Activated CD8-positive, alpha-beta T cell treated with anti-CD3 and anti-CD28 coated beads for 36 hours (primary cell): Measurements from ENCODE around the gene TIMP2. TPM values are rescaled to one million over a fixed set of nuclear protein-coding genes. Genes with fewer than 3 reads are reported as not detected.

ENCODE experiments used
- ATAC-seq: fragments of 200-7000 bp; cut with Tn5 transposase; one replicate; pipeline ENCODE4 v1.10.0; 2021; ENCODE audit warnings: mild to moderate bottlenecking, moderate library complexity
- CTCF ChIA-PET: fragments of 350-600 bp; sonication (Branson Sonifier 250); formaldehyde crosslinking; loops from one replicate; lab custom pipeline; 2021; ENCODE audit warnings: antibody characterized with exemption; lab: Charles Lee
- POLR2A ChIA-PET: fragments of 350-600 bp; sonication (Branson Sonifier 250); formaldehyde crosslinking; loops from one replicate; lab custom pipeline; 2021; ENCODE audit warnings: antibody characterized with exemption; lab: Charles Lee
- DNase-seq: peaks from one replicate; pipeline ENCODE4 v3.0.0-alpha.2; 2020
- H3K27ac Mint-ChIP-seq: one replicate; pipeline ENCODE4 v1.8.0; 2021; ENCODE audit warnings: mild to moderate bottlenecking, mixed read lengths
- H3K27me3 Mint-ChIP-seq: one replicate; pipeline ENCODE4 v1.8.0; 2021; ENCODE audit warnings: mixed read lengths
- H3K36me3 Mint-ChIP-seq: one replicate; pipeline ENCODE4 v1.8.0; 2021; ENCODE audit warnings: low read depth, mixed read lengths
- H3K4me1 Mint-ChIP-seq: one replicate; pipeline ENCODE4 v1.8.0; 2021; ENCODE audit warnings: low read depth, mixed read lengths
- H3K4me3 Mint-ChIP-seq: one replicate; pipeline ENCODE4 v1.8.0; 2021; ENCODE audit warnings: mild to moderate bottlenecking, moderate library complexity, mixed read lengths
- H3K9me3 Mint-ChIP-seq: one replicate; pipeline ENCODE4 v1.8.0; 2021; ENCODE audit warnings: mixed read lengths
- intact Hi-C: fragments of 100-400 bp; cut with micrococcal nuclease; formaldehyde crosslinking; loops from one replicate; pipeline ENCODE4 v1.10.0; 2022
- total RNA-seq, 2 experiments: library from RNA; stranded (reverse); gene quantifications; one replicate each; pipeline ENCODE4 v1.2.3, GENCODE V29; 2021
- TF ChIP-seq, protein P1 (sequence below): fragments of 200-600 bp; IDR thresholded peaks from one replicate; pipeline ENCODE4 v1.8.0; 2022; ENCODE audit warnings: antibody characterized with exemption, mild to moderate bottlenecking

The TIMP2 gene
- total RNA-seq, 2 experiments from 2014 or later = 2.4 to 2.5 TPM

DNA sequence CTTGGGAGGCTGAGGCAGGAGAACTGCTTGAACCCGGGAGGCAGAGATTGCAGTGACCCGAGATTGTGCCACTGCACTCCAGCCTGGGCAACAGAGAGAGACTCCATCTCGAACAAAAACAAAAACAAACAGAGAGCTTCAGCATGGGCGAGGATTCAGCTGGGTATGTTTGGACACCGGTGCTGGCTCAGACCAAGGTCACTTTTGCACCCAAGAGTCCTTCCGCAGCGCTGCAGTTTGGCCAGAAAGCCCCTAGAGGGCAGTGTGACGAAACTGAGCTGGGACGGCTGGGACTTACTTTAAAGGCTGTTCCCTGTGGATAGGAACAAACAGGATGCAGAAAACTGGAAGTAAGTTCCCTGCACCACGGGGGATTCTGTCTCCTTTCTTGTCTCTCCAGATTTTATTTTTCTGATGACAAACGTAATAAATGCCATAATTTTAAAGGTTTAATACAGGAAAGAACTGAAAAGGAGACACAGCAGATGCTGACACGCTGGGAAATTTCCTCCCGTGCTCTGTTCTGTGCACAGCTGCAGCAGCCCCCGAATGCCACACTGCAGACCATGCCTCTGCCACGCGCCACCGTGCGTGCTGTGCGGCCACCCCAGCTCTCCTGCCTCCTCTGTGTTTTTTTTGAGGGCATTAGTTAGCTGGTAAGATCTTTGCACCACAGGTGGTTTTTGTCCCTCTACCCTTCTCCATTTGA lies 59.4 kb downstream of the TIMP2 start:
- peak; percentile 86 for ATAC-seq
- POLR2A ChIA-PET = interaction anchor here (0.6 kb wide), 1 partner anchor 62 kb away, joined by 4 read pairs; no protein-coding TSS in a partner anchor
- H3K4me3 Mint-ChIP-seq = no peak overlapping the region
- no peaks in the 10 kb centered on the region for H3K9me3 Mint-ChIP-seq
- peak; percentile 69 for DNase-seq
- intact Hi-C loops = loop anchor here (5.0 kb wide), 1 partner anchor 106 kb away; no protein-coding TSS in a partner anchor
- H3K36me3 Mint-ChIP-seq = no peaks in the 10 kb centered on the region
- CTCF ChIA-PET = interaction anchor here (0.6 to 3.5 kb wide), 35 partner anchors 11 to 444 kb away, joined by 3 to 39 read pairs (median 4); partner anchors contain the start of gene CEP295NL
- H3K4me1 Mint-ChIP-seq = no peaks in the 10 kb centered on the region
- no peaks in the 10 kb centered on the region for H3K27me3 Mint-ChIP-seq
- H3K27ac Mint-ChIP-seq = no peak overlapping the region
- TF ChIP-seq, protein P1, sequence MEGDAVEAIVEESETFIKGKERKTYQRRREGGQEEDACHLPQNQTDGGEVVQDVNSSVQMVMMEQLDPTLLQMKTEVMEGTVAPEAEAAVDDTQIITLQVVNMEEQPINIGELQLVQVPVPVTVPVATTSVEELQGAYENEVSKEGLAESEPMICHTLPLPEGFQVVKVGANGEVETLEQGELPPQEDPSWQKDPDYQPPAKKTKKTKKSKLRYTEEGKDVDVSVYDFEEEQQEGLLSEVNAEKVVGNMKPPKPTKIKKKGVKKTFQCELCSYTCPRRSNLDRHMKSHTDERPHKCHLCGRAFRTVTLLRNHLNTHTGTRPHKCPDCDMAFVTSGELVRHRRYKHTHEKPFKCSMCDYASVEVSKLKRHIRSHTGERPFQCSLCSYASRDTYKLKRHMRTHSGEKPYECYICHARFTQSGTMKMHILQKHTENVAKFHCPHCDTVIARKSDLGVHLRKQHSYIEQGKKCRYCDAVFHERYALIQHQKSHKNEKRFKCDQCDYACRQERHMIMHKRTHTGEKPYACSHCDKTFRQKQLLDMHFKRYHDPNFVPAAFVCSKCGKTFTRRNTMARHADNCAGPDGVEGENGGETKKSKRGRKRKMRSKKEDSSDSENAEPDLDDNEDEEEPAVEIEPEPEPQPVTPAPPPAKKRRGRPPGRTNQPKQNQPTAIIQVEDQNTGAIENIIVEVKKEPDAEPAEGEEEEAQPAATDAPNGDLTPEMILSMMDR = peak; percentile 94

DNA sequence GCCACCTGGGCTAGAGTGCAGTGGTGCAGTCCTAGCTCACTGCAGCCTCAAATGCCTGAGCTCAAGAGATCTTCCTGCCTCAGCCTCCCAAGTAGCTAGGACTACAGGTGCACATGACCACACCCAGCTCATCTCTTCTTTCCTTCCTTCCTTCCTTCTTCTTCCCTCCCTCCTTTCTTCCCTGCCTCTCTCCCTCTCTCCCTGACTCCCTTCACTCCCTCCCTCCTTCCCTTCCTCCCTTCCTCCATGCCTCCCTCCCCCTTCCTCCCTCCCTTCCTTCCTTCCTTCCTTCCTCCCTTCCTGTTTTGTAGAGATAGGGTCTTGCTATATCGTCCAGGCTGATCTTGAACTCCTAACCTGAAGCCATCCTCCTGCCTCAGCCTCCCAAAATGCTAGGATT lies 61.1 kb downstream of the TIMP2 start:
- no peaks in the 10 kb centered on the region for H3K27me3 Mint-ChIP-seq
- TF ChIP-seq, protein P1 = no peak
- POLR2A ChIA-PET = interaction anchor here (0.9 kb wide), 1 partner anchor 21 kb away, joined by 4 read pairs; no protein-coding TSS in a partner anchor
- no peak overlapping the region for H3K27ac Mint-ChIP-seq
- H3K36me3 Mint-ChIP-seq = no peaks in the 10 kb centered on the region
- no peak overlapping the region for H3K4me3 Mint-ChIP-seq
- CTCF ChIA-PET = interaction anchor here (1.0 to 3.5 kb wide), 4 partner anchors 12 to 442 kb away, joined by 3 to 39 read pairs (median 6); no protein-coding TSS in a partner anchor
- DNase-seq = no peak
- ATAC-seq = no peak
- no peaks in the 10 kb centered on the region for H3K9me3 Mint-ChIP-seq
- no peaks in the 10 kb centered on the region for H3K4me1 Mint-ChIP-seq
- intact Hi-C loops = no loop called here

DNA sequence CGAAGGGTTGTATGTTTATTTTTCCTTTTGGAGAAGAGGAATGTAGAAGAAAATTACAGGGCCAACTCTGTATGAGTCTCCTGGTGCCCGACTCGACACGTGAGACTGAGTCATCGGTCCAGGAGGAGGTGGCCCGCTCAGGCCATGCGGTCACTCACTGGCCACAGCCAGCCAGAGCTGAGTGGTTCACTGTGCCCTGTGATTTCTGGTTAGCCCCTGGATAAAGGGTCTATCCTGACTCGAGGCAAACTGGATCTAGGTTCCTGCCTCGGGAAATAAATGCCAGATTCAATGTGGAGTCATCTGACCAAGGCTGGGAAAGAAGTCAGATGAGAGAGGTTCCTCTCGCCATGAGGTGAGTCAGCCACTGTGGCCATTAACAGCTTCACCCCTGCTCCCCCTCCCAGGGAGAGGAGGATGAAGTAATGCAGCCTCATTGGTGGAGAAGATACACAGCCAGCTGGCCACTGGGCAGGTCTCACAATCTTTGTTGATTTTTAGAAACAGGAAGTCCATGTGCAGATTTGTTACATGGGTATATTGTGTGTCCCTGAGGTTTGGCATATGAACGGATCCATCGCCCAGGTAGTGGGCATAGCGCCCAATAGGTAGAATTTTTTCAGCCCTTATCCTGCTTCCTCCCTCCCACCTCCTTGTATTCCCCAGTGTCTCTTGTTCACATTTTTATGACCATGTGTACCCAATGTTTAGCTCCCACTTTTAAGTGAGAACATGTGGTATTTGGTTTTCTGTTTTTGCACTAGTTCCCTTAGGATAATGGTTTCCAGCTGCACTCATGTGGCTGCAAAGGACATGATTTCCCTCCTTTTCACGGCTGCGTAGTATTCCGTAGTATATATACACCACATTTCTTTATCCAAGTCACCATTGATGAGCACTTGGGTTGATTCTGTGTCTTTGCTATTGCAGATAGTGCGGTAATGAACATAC lies 62.8 kb downstream of the TIMP2 start:
- intact Hi-C loops = no loop called here
- TF ChIP-seq, protein P1 = no peak
- ChIA-PET POLR2A (no interaction called here), CTCF (no interaction called here)
- Mint-ChIP-seq H3K9me3 (no peaks in the 10 kb centered on the region), H3K4me1 (no peaks in the 10 kb centered on the region), H3K27ac (no peak overlapping the region), H3K27me3 (no peaks in the 10 kb centered on the region), H3K36me3 (no peaks in the 10 kb centered on the region), H3K4me3 (no peak overlapping the region)
- DNase-seq = no peak
- ATAC-seq = no peak

DNA sequence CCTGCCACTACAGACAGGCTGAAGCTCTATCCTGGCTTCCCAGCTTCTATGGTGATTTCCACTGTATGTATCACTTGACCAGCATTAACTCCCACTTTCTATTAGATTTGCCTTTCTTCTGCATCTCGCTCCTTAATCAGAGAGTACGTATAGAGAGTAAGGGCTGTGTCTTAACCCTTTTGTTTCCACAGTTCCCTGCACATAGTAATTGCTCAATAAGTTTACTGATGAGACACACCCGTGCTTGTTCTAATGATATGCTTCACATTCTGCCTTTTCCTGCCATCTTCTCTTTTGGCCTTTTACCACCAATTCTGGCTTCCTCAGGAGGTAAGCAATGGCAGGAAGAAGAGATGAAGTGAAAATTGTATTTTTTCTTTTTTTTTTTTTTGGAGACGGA lies 64.0 kb downstream of the TIMP2 start:
- TF ChIP-seq, protein P1 = no peak
- Mint-ChIP-seq H3K27me3 (no peaks in the 10 kb centered on the region), H3K4me3 (no peak overlapping the region), H3K9me3 (no peaks in the 10 kb centered on the region), H3K27ac (no peak overlapping the region), H3K4me1 (no peaks in the 10 kb centered on the region), H3K36me3 (no peaks in the 10 kb centered on the region)
- CTCF ChIA-PET = no interaction called here
- POLR2A ChIA-PET = no interaction called here
- intact Hi-C loops = no loop called here
- no peak for DNase-seq
- ATAC-seq = no peak
